K562 (cell line): ENCODE measurements around the gene ARID4B. TPM values are rescaled to one million over a fixed set of nuclear protein-coding genes. Genes with fewer than 3 reads are reported as not detected.

Source experiments
- ARNT ChIP-seq, 2 experiments: fragments of 450-650 bp; IDR thresholded peaks; 2 replicates each; pipeline ENCODE4 v1.6.1; 2016; ENCODE audit warnings: mild to moderate bottlenecking in 1 of 2
- CHD2 ChIP-seq: IDR thresholded peaks from 2 replicates; pipeline ENCODE4 v1.6.1; 2011; ENCODE audit warnings: low read depth, low read length
- ESRRB ChIP-seq: fragments of 250-450 bp; sonication (Bioruptor Pico); IDR thresholded peaks from 2 replicates; pipeline ENCODE4 v1.5.0; 2020; ENCODE audit warnings: mild to moderate bottlenecking, moderate library complexity, borderline replicate concordance
- EZH2 ChIP-seq: IDR thresholded peaks from 2 replicates; pipeline ENCODE4 v1.6.1; 2012; ENCODE audit warnings: low read depth, mild to moderate bottlenecking, inconsistent platforms, low read length, borderline replicate concordance
- GABPA ChIP-seq: fragments of 200-800 bp; sonication (Bioruptor generic); conservative IDR thresholded peaks from 2 replicates; pipeline ENCODE4 v1.6.1; 2016; ENCODE audit warnings: low read depth, missing genetic modification characterization, missing compliant biosample characterization
- HDAC8 ChIP-seq: fragments of 450-650 bp; IDR thresholded peaks from 2 replicates; pipeline ENCODE4 v1.6.1; 2016; ENCODE audit warnings: mild to moderate bottlenecking, missing genetic modification characterization, moderate library complexity, missing compliant biosample characterization
- HOXB6 ChIP-seq: fragments of 250-450 bp; sonication (Bioruptor Pico); IDR thresholded peaks from 2 replicates; pipeline ENCODE4 v1.5.1; 2022; ENCODE audit warnings: mild to moderate bottlenecking, borderline replicate concordance
- KLF16 ChIP-seq: IDR thresholded peaks from 2 replicates; pipeline ENCODE4 v1.6.1; 2016; ENCODE audit warnings: antibody characterized with exemption
- MTF1 ChIP-seq: fragments of 250-450 bp; sonication (Bioruptor Pico); IDR thresholded peaks from 2 replicates; pipeline ENCODE4 v1.9.0; 2021; ENCODE audit warnings: moderate library complexity, mild to moderate bottlenecking, inconsistent platforms, borderline replicate concordance
- NR1H2 ChIP-seq: sonication (generic); formaldehyde crosslinking; IDR thresholded peaks from 2 replicates; pipeline ENCODE4 v1.4.0; 2020; ENCODE audit warnings: mild to moderate bottlenecking, missing genetic modification reagents
- NRF1 ChIP-seq, 2 experiments: fragments of 450-650 bp; IDR thresholded peaks in 1 of 2; conservative IDR thresholded peaks in 1 of 2; 2 replicates each; pipeline ENCODE4 v1.6.1; 2014; ENCODE audit warnings: mild to moderate bottlenecking in 2 of 2
- NUFIP1 ChIP-seq: fragments of 450-650 bp; IDR thresholded peaks from 2 replicates; pipeline ENCODE4 v1.6.1; 2018; ENCODE audit not compliant: partially characterized antibody
- POLR2A ChIP-seq: fragments of 450-650 bp; conservative IDR thresholded peaks from 2 replicates; pipeline ENCODE4 v1.6.1; 2016
- PTRF ChIP-seq: fragments of 450-650 bp; IDR thresholded peaks from 2 replicates; pipeline ENCODE4 v1.6.1; 2016; ENCODE audit warnings: mild to moderate bottlenecking, missing genetic modification characterization, missing compliant biosample characterization
- SETDB1 ChIP-seq: IDR thresholded peaks from one replicate; pipeline ENCODE4 v1.6.1; 2012; ENCODE audit warnings: low read length, control low read depth, inconsistent platforms
- SRSF1 ChIP-seq: fragments of 200-400 bp; formaldehyde crosslinking; IDR thresholded peaks from 2 replicates; pipeline ENCODE4 v1.6.1; 2017; ENCODE audit warnings: mild to moderate bottlenecking, low read depth, low read length, moderate library complexity
- TCFL5 ChIP-seq: fragments of 250-450 bp; sonication (Bioruptor Pico); conservative IDR thresholded peaks from 2 replicates; pipeline ENCODE4 v1.6.1; 2021; ENCODE audit warnings: mild to moderate bottlenecking, moderate library complexity, matching md5 sums
- TEAD1 ChIP-seq, 2 experiments: fragments of 450-650 bp in 1 of 2; sonication (generic) in 1 of 2; formaldehyde crosslinking; IDR thresholded peaks; 2 replicates each; pipeline versions ENCODE4 v1.4.0 to v1.8.0; 2020 to 2022; ENCODE audit warnings: mild to moderate bottlenecking in 2 of 2, missing genetic modification reagents in 1 of 2
- TRIM28 ChIP-seq: fragments of 450-650 bp; IDR thresholded peaks from 2 replicates; pipeline ENCODE4 v1.6.1; 2017
- ZNF133 ChIP-seq: fragments of 250-450 bp; sonication (Bioruptor Pico); IDR thresholded peaks from 2 replicates; pipeline ENCODE4 v1.4.0; 2020; ENCODE audit warnings: mild to moderate bottlenecking
- ZNF408 ChIP-seq: fragments of 250-450 bp; sonication (Bioruptor Pico); IDR thresholded peaks from 2 replicates; pipeline ENCODE4 v1.4.0; 2020; ENCODE audit warnings: low read depth, mild to moderate bottlenecking, moderate library complexity
- polyA plus RNA-seq, 8 experiments: library from polyadenylated mRNA; depleted of rRNA in 4 of 8; stranded (reverse) in 5 of 8; unstranded in 3 of 8; fragments of >200 nt; fragmentation: Nextera tagmentation in 2 of 8; fragmentation: Illumina TruSeq in 1 of 8; extraction: Ambion mirVana in 2 of 8; extraction: Trizol in 1 of 8; gene quantifications; 2 replicates each; pipeline versions ENCODE4 v1.2.1 to v1.2.3, GENCODE V29; 2011 to 2014; ENCODE audit warnings: inconsistent platforms in 1 of 8, missing spikeins in 1 of 8
- total RNA-seq, 7 experiments: library from RNA; depleted of rRNA in 6 of 7; stranded (reverse); fragments of >200 nt in 6 of 7; fragmentation: Illumina TruSeq in 2 of 7; extraction: Trizol in 2 of 7; gene quantifications; 2 replicates each; pipeline versions ENCODE4 v1.2.1 to v1.2.3, GENCODE V29; 2011 to 2021; ENCODE audit warnings: low replicate concordance in 1 of 7
- TF ChIP-seq, protein P1 (sequence below): fragments of 450-650 bp; IDR thresholded peaks from 2 replicates; pipeline ENCODE4 v1.6.1; 2016; ENCODE audit warnings: low read depth, mild to moderate bottlenecking, moderate library complexity
- TF ChIP-seq, protein P2 (sequence below), 3 experiments: fragments of 200-800 bp in 1 of 3; fragments of 250-450 bp in 1 of 3; fragments of 450-650 bp in 1 of 3; sonication (Bioruptor Pico) in 1 of 3; sonication (Bioruptor generic) in 1 of 3; formaldehyde crosslinking in 1 of 3; IDR thresholded peaks; 2 replicates each; pipeline versions ENCODE4 v1.6.1 to v1.8.0; 2016 to 2022; ENCODE audit warnings: mild to moderate bottlenecking in 2 of 3, missing genetic modification characterization in 2 of 3, missing compliant biosample characterization in 1 of 3, moderate library complexity in 1 of 3
- TF ChIP-seq, protein P3 (sequence below): fragments of 450-650 bp; IDR thresholded peaks from 2 replicates; pipeline ENCODE4 v1.7.0; 2016; ENCODE audit warnings: borderline replicate concordance

ARID4B gene
- total and polyA plus RNA-seq, 9 of the 15 experiments (the other 6 are each of a cell fraction or from before 2014, with no cell fraction given): 8.4 to 38.9 (median 18.5) TPM

DNA sequence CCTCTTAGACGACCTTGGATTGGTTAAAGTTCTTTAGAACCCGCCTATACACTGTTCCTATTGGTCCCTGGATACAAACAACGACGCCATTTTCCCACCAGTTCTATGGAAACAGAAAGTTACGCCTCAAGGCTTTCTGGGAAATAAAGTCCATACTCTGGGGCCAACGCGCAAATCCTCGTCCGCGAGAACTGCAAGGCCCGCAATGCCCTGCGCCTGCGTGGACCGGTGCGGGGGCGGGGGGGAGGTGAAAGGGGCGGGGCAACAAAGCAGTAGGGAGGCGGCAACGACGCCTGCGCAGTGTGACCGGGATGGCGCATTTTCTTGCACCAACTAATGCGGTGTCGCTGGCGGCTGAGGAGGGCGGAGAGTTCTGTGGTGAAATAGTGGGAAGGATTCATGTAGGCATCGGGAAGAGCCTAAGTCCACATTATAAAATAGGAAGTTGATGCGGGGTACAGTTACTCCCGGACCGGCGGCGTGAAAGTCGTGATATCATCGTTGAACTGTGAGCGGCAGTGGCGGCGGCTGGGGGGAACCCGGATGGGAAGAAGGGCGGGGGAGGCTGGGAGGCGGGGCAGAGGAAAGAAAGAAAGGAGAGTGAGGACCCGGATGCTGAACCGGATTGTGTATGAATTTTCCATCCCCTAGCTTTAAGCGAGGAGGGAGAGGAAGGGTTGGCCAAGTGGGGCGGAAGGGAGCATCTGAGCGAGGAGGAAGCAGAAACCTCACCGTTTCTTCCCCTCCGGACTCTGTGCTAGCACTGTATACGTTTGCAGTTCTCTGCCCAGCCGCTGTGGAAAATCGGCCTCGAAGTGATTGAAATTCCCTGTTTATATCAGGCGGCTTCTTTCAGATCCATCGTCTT lies 526 bp upstream of the ARID4B start, which contains the start of gene GGPS1 (continued):
- no peak for TF ChIP-seq SRSF1
- TF ChIP-seq HDAC8 (tag): no peak
- no peak for TF ChIP-seq TCFL5 (CRISPR knock-in tag)
- TF ChIP-seq POLR2A: peak; percentile 99
- TF ChIP-seq, protein P1, sequence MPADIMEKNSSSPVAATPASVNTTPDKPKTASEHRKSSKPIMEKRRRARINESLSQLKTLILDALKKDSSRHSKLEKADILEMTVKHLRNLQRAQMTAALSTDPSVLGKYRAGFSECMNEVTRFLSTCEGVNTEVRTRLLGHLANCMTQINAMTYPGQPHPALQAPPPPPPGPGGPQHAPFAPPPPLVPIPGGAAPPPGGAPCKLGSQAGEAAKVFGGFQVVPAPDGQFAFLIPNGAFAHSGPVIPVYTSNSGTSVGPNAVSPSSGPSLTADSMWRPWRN: no peak
- no peak for TF ChIP-seq NUFIP1
- TF ChIP-seq NRF1 (conservative IDR thresholded peaks at IDR 0.05 in 1 of 2, IDR thresholded peaks at IDR 0.05 in 1 of 2): peak; percentile 92 to 94
- TF ChIP-seq ARNT (IDR thresholded peaks at IDR 0.05): 0 out of 4 replicates have a peak, but pooled peaks have one; percentile 20 to 65
- 0 out of 2 replicates have a peak, but pooled peaks have one; percentile 6 for TF ChIP-seq ESRRB
- no peak for TF ChIP-seq KLF16
- TF ChIP-seq CHD2: peak; percentile 91
- TF ChIP-seq, protein P2, sequence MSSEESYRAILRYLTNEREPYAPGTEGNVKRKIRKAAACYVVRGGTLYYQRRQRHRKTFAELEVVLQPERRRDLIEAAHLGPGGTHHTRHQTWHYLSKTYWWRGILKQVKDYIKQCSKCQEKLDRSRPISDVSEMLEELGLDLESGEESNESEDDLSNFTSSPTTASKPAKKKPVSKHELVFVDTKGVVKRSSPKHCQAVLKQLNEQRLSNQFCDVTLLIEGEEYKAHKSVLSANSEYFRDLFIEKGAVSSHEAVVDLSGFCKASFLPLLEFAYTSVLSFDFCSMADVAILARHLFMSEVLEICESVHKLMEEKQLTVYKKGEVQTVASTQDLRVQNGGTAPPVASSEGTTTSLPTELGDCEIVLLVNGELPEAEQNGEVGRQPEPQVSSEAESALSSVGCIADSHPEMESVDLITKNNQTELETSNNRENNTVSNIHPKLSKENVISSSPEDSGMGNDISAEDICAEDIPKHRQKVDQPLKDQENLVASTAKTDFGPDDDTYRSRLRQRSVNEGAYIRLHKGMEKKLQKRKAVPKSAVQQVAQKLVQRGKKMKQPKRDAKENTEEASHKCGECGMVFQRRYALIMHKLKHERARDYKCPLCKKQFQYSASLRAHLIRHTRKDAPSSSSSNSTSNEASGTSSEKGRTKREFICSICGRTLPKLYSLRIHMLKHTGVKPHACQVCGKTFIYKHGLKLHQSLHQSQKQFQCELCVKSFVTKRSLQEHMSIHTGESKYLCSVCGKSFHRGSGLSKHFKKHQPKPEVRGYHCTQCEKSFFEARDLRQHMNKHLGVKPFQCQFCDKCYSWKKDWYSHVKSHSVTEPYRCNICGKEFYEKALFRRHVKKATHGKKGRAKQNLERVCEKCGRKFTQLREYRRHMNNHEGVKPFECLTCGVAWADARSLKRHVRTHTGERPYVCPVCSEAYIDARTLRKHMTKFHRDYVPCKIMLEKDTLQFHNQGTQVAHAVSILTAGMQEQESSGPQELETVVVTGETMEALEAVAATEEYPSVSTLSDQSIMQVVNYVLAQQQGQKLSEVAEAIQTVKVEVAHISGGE (CRISPR knock-in tag; IDR thresholded peaks at IDR 0.05): peak in 2 of 3 experiments; percentile 79 to 98; a peak in 4 of 6 replicates
- peak; percentile 96 for TF ChIP-seq GABPA (tag)
- TF ChIP-seq NR1H2 (CRISPR knock-in tag): no peak
- no peak for TF ChIP-seq PTRF
- TF ChIP-seq TRIM28: no peak
- no peak for TF ChIP-seq ZNF133
- TF ChIP-seq MTF1 (CRISPR knock-in tag): no peak
- TF ChIP-seq, protein P3, sequence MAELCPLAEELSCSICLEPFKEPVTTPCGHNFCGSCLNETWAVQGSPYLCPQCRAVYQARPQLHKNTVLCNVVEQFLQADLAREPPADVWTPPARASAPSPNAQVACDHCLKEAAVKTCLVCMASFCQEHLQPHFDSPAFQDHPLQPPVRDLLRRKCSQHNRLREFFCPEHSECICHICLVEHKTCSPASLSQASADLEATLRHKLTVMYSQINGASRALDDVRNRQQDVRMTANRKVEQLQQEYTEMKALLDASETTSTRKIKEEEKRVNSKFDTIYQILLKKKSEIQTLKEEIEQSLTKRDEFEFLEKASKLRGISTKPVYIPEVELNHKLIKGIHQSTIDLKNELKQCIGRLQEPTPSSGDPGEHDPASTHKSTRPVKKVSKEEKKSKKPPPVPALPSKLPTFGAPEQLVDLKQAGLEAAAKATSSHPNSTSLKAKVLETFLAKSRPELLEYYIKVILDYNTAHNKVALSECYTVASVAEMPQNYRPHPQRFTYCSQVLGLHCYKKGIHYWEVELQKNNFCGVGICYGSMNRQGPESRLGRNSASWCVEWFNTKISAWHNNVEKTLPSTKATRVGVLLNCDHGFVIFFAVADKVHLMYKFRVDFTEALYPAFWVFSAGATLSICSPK: peak; percentile 77; the same call in 1 of the 2 replicates
- TF ChIP-seq TEAD1 (CRISPR knock-in tag; IDR thresholded peaks at IDR 0.05): no peak
- TF ChIP-seq HOXB6: no peak
- TF ChIP-seq ZNF408: no peak
- TF ChIP-seq SETDB1: no peak
- no peak for TF ChIP-seq EZH2
